Natural killer cell (primary cell): Measurements from ENCODE around the gene TAF6. TPM values are rescaled to one million over a fixed set of nuclear protein-coding genes. Genes with fewer than 3 reads are reported as not detected.
A peak's percentile ranks its signal among the peaks of the same experiment; 100 is the strongest.

Experiments used
- ATAC-seq, 3 donors: fragments of 150-1000 bp in 2 of 3; fragments of 200-7000 bp in 1 of 3; cut with Tn5 transposase; 1 replicate in 1 of 3; 2 replicates in 2 of 3; pipeline ENCODE4 v1.10.0; 2021; ENCODE audit warnings: mild to moderate bottlenecking in 2 of 3, moderate library complexity in 2 of 3
- DNase-seq, 2 donors: peaks; one replicate each; pipeline versions ENCODE4 v3.0.0 to v3.0.0-alpha.2; 2013 to 2021; ENCODE audit warnings: mixed read lengths in 1 of 2
- H3K27ac ChIP-seq: one replicate; pipeline ENCODE4 v1.5.1; 2013; ENCODE audit warnings: mild to moderate bottlenecking, low read length
- H3K27me3 ChIP-seq: one replicate; pipeline ENCODE4 v1.6.1; 2013; ENCODE audit warnings: low read length; ENCODE audit not compliant: control insufficient read depth, insufficient read depth
- H3K36me3 ChIP-seq: one replicate; pipeline ENCODE4 v1.6.1; 2013; ENCODE audit warnings: low read length; ENCODE audit not compliant: control insufficient read depth, insufficient read depth
- H3K4me1 ChIP-seq: one replicate; pipeline ENCODE4 v1.6.1; 2013; ENCODE audit warnings: low read length; ENCODE audit not compliant: control insufficient read depth, insufficient read depth
- H3K4me3 ChIP-seq: one replicate; pipeline ENCODE4 v1.5.1; 2013; ENCODE audit warnings: low read length
- H3K9me3 ChIP-seq: one replicate; pipeline ENCODE4 v1.6.1; 2013; ENCODE audit warnings: low read length; ENCODE audit not compliant: control insufficient read depth, insufficient read depth
- H3K27ac Mint-ChIP-seq, 2 donors: one replicate each; pipeline ENCODE4 v1.8.0; 2022; ENCODE audit warnings: mild to moderate bottlenecking in 2 of 2, mixed read lengths in 2 of 2, moderate library complexity in 1 of 2
- H3K27me3 Mint-ChIP-seq, 2 donors: one replicate each; pipeline ENCODE4 v1.8.0; 2022; ENCODE audit warnings: low read depth in 2 of 2, mixed read lengths in 2 of 2
- H3K36me3 Mint-ChIP-seq: one replicate; pipeline ENCODE4 v1.8.0; 2022; ENCODE audit warnings: mixed read lengths
- H3K4me1 Mint-ChIP-seq, 2 donors: one replicate each; pipeline ENCODE4 v1.8.0; 2022; ENCODE audit warnings: mixed read lengths in 2 of 2
- H3K4me3 Mint-ChIP-seq: one replicate; pipeline ENCODE4 v1.8.0; 2022; ENCODE audit warnings: mild to moderate bottlenecking, moderate library complexity, mixed read lengths
- H3K9me3 Mint-ChIP-seq, 2 donors: one replicate each; pipeline ENCODE4 v1.8.0; 2022; ENCODE audit warnings: mixed read lengths in 2 of 2
- WGBS: methylation state at CpG from one replicate; pipeline ENCODE4 v1.1.7; 2013; ENCODE audit warnings: missing lambda C conversion rate; ENCODE audit not compliant: insufficient coverage; 5-methylcytosine and 5-hydroxymethylcytosine counted together
- intact Hi-C: fragments of 100-400 bp; cut with micrococcal nuclease; formaldehyde crosslinking; loops from one replicate; pipeline ENCODE4 v1.14.2; 2022
- total RNA-seq, 4 donors: library from RNA; stranded (reverse); fragments of 120-200 nt in 1 of 4; gene quantifications; one replicate each; pipeline versions ENCODE4 v1.2.3 to v1.2.4, GENCODE V29; 2013 to 2022
- TF ChIP-seq, protein P1 (sequence below): fragments of 200-600 bp; IDR thresholded peaks from one replicate; pipeline ENCODE4 v1.8.0; 2022; ENCODE audit warnings: antibody characterized with exemption

Gene TAF6
- total RNA-seq, 3 donors from 2014 or later (not counting 1 experiment from before 2014, with no cell fraction given): 42.2 to 56.8 (median 47.9) TPM

DNA sequence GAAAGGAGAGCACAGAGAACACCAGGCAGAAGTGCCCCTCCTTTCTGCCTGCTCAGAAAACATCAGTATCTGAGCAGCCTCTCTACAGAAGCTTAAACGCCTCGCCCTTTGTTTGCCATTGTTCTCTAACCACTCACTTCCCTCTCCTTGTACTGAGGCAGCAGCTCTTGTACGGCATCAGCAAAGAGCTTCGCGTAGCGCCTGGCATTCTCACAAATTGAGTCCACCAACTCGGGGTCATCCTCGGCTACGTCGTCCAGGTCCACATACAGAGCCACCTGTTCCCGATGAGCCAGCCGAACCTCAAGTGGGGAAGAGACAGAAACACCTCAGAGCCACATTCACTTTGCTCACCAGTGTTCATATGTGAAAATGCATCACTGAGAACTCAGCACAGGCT is 19.7 kb downstream of the TAF6 start:
- Histone ChIP-seq H3K27me3 (no peaks in the 10 kb centered on the region), H3K36me3 (peaks cover 49% of the 10 kb centered on the region), H3K27ac (no peak overlapping the region), H3K4me1 (peaks cover 28% of the 10 kb centered on the region), H3K9me3 (no peaks in the 10 kb centered on the region), H3K4me3 (no peak overlapping the region)
- TF ChIP-seq, protein P1, sequence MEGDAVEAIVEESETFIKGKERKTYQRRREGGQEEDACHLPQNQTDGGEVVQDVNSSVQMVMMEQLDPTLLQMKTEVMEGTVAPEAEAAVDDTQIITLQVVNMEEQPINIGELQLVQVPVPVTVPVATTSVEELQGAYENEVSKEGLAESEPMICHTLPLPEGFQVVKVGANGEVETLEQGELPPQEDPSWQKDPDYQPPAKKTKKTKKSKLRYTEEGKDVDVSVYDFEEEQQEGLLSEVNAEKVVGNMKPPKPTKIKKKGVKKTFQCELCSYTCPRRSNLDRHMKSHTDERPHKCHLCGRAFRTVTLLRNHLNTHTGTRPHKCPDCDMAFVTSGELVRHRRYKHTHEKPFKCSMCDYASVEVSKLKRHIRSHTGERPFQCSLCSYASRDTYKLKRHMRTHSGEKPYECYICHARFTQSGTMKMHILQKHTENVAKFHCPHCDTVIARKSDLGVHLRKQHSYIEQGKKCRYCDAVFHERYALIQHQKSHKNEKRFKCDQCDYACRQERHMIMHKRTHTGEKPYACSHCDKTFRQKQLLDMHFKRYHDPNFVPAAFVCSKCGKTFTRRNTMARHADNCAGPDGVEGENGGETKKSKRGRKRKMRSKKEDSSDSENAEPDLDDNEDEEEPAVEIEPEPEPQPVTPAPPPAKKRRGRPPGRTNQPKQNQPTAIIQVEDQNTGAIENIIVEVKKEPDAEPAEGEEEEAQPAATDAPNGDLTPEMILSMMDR: no peak
- Mint-ChIP-seq H3K9me3 (no peaks in the 10 kb centered on the region), H3K27me3 (no peaks in the 10 kb centered on the region), H3K4me3 (peak overlapping the region; percentile 95), H3K4me1 (peaks cover 36 to 49% of the 10 kb centered on the region in 2 donors), H3K27ac (peak overlapping the region; percentile 96 to 98), H3K36me3 (peaks cover 19% of the 10 kb centered on the region)
- 84% methylated on average over 12 of the region's 12 CpGs for WGBS
- DNase-seq (no peak), ATAC-seq (no peak)
- intact Hi-C loops: no loop called here

- no peak overlapping the region for H3K27ac ChIP-seq
- H3K9me3 ChIP-seq: no peaks in the 10 kb centered on the region
- Mint-ChIP-seq H3K9me3 (no peaks in the 10 kb centered on the region), H3K36me3 (peaks cover 19% of the 10 kb centered on the region), H3K4me3 (peak overlapping the region; percentile 78), H3K27me3 (no peaks in the 10 kb centered on the region), H3K27ac (peak overlapping the region; percentile 96 to 98), H3K4me1 (peaks cover 36 to 47% of the 10 kb centered on the region in 2 donors)
- DNase-seq (no peak), ATAC-seq (no peak)
- no peak overlapping the region for H3K4me3 ChIP-seq
- WGBS: 95% methylated on average over 10 of the region's 10 CpGs
- no peaks in the 10 kb centered on the region for H3K27me3 ChIP-seq
- TF ChIP-seq, protein P1: no peak
- H3K36me3 ChIP-seq: peaks cover 54% of the 10 kb centered on the region
- H3K4me1 ChIP-seq: peaks cover 28% of the 10 kb centered on the region
- intact Hi-C loops: no loop called here
Observed at GRCh38 chr7:100098913-100099312, 20.2 kb downstream of the TAF6 start.

DNA sequence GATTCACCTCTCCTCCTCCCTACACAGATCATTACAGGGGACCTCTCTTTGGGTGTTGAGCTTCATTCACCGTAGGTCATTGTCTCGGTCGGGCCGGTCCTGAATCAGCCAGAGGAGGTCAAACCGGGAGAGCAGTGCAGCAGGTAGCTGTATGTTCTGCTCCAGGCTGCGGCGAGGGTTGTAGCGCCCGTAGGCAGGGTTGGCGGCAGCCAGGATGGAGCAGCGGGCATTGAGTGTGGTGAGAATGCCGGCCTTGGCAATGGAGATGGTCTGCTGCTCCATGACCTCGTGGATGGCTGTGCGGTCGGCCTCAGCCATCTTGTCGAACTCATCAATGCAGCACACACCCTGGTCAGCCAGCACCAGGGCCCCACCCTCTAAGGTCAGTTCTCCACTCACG is 23.5 kb downstream of the TAF6 start:
- Mint-ChIP-seq H3K27me3 (no peaks in the 10 kb centered on the region), H3K9me3 (no peaks in the 10 kb centered on the region), H3K4me3 (peak overlapping the region; percentile 32), H3K27ac (peak overlapping the region; percentile 31 to 36), H3K4me1 (peaks cover 29 to 36% of the 10 kb centered on the region in 2 donors), H3K36me3 (peaks cover 27% of the 10 kb centered on the region)
- no peak for ATAC-seq
- TF ChIP-seq, protein P1: no peak
- 98% methylated on average over 17 of the region's 17 CpGs for WGBS
- intact Hi-C loops: no loop called here
- Histone ChIP-seq H3K4me1 (peaks cover 14% of the 10 kb centered on the region), H3K27me3 (no peaks in the 10 kb centered on the region), H3K9me3 (no peaks in the 10 kb centered on the region), H3K36me3 (peaks cover 84% of the 10 kb centered on the region), H3K27ac (no peak overlapping the region), H3K4me3 (no peak overlapping the region)
- DNase-seq: no peak

GRCh38 chr7:100095289-100095688 is 23.9 kb downstream of the TAF6 start:
- Mint-ChIP-seq H3K27me3 (no peaks in the 10 kb centered on the region), H3K36me3 (peaks cover 27% of the 10 kb centered on the region), H3K27ac (peak overlapping the region; percentile 31 to 36), H3K9me3 (no peaks in the 10 kb centered on the region), H3K4me3 (no peak overlapping the region), H3K4me1 (peaks cover 29 to 40% of the 10 kb centered on the region in 2 donors)
- no peaks in the 10 kb centered on the region for H3K9me3 ChIP-seq
- peaks cover 84% of the 10 kb centered on the region for H3K36me3 ChIP-seq
- ATAC-seq: no peak
- no peak overlapping the region for H3K4me3 ChIP-seq
- H3K27ac ChIP-seq: no peak overlapping the region
- peaks cover 14% of the 10 kb centered on the region for H3K4me1 ChIP-seq
- no peak for DNase-seq
- WGBS: 90% methylated on average over 9 of the region's 9 CpGs
- intact Hi-C loops: no loop called here
- TF ChIP-seq, protein P1: no peak
- no peaks in the 10 kb centered on the region for H3K27me3 ChIP-seq
